BJ (cell line): ENCODE results near the gene KREMEN1. TPM values are rescaled to one million over a fixed set of nuclear protein-coding genes. Genes with fewer than 3 reads are reported as not detected.

Experiments used
- CTCF ChIA-PET: fragments of 350-600 bp; formaldehyde crosslinking; extraction: SDS; loops from one replicate; lab custom pipeline; 2021; ENCODE audit warnings: antibody characterized with exemption, inconsistent platforms; lab: Yijun Ruan, JAX
- POLR2A ChIA-PET: fragments of 300-600 bp; sonication (Branson Sonifier 250); formaldehyde crosslinking; extraction: SDS; loops from one replicate; lab custom pipeline; 2021; ENCODE audit warnings: antibody characterized with exemption; lab: Charles Lee
- DNase-seq: peaks from one replicate; pipeline ENCODE4 v3.0.0-alpha.2; 2011; ENCODE audit warnings: low read depth
- H3K27me3 ChIP-seq: 2 replicates; pipeline ENCODE4 v1.6.0; 2011; ENCODE audit warnings: low read length; ENCODE audit not compliant: control insufficient read depth, insufficient read depth
- H3K36me3 ChIP-seq: 2 replicates; pipeline ENCODE4 v1.5.1; 2011; ENCODE audit warnings: low read length; ENCODE audit not compliant: control insufficient read depth, insufficient read depth
- H3K4me3 ChIP-seq: 2 replicates; pipeline ENCODE4 v1.5.1; 2011; ENCODE audit warnings: low read depth, mild to moderate bottlenecking, control low read depth, low read length
- CTCF ChIP-seq: IDR thresholded peaks from 2 replicates; pipeline ENCODE4 v1.5.1; 2011; ENCODE audit warnings: low read depth, mild to moderate bottlenecking, control low read depth, inconsistent platforms, low read length, moderate library complexity; ENCODE audit not compliant: insufficient read depth
- polyA plus RNA-seq: library from polyadenylated mRNA; depleted of rRNA; stranded (reverse); fragments of >200 nt; gene quantifications from 2 replicates; pipeline ENCODE4 v1.2.3, GENCODE V29; 2011

Gene KREMEN1
- polyA plus RNA-seq, 1 experiment, result 2.1 TPM

- DNase-seq, result no peak
- Histone ChIP-seq H3K27me3 (peaks cover 5% of the 10 kb centered on the region; the same call in 1 of the 2 replicates), H3K36me3 (no peaks in the 10 kb centered on the region), H3K4me3 (no peak overlapping the region)
- CTCF ChIA-PET, result interaction anchor here (0.5 to 2.3 kb wide), 5 partner anchors 12 to 297 kb away, joined by 3 to 18 read pairs (median 5); no protein-coding TSS in a partner anchor
- POLR2A ChIA-PET, result no interaction called here
- TF ChIP-seq CTCF, result no peak
These were observed 79.5 kb downstream of the KREMEN1 start for GRCh38 chr22:29152045-29152953.

- H3K27me3 ChIP-seq, result peaks cover 5% of the 10 kb centered on the region; the same call in 1 of the 2 replicates
- DNase-seq, result no peak
- ChIA-PET POLR2A (no interaction called here), CTCF (interaction anchor here (0.7 to 3.7 kb wide), 24 partner anchors 8 to 552 kb away, joined by 3 to 24 read pairs (median 6); no protein-coding TSS in a partner anchor)
- no peak overlapping the region for H3K4me3 ChIP-seq
- TF ChIP-seq CTCF, result no peak
- no peaks in the 10 kb centered on the region for H3K36me3 ChIP-seq
These were observed 80.3 kb downstream of the KREMEN1 start for GRCh38 chr22:29152954-29153719.

GRCh38 chr22:29154364-29155048 lies 81.7 kb downstream of the KREMEN1 start:
- DNase-seq, result no peak
- Histone ChIP-seq H3K27me3 (peaks cover 5% of the 10 kb centered on the region; the same call in 1 of the 2 replicates), H3K4me3 (no peak overlapping the region), H3K36me3 (no peaks in the 10 kb centered on the region)
- ChIA-PET POLR2A (no interaction called here), CTCF (interaction anchor here (0.6 to 3.7 kb wide), 42 partner anchors 9 to 898 kb away, joined by 3 to 24 read pairs (median 4); partner anchors contain the start of genes C22orf31, EMID1 and ZNRF3)
- peak; percentile 96 for TF ChIP-seq CTCF

GRCh38 chr22:29155966-29156365 lies 83.1 kb downstream of the KREMEN1 start:
- DNase-seq, result no peak
- Histone ChIP-seq H3K36me3 (no peaks in the 10 kb centered on the region), H3K4me3 (no peak overlapping the region), H3K27me3 (0 out of 2 replicates have a peak, but pooled peaks cover 2% of the 10 kb centered on the region)
- TF ChIP-seq CTCF, result no peak
- CTCF ChIA-PET, result interaction anchor here (1.4 to 3.7 kb wide), 4 partner anchors 90 to 300 kb away, joined by 3 to 24 read pairs (median 8); no protein-coding TSS in a partner anchor
- POLR2A ChIA-PET, result no interaction called here
